Spinal cord (tissue), 10 donors: ENCODE results near the gene CREB5. TPM values are rescaled to one million over a fixed set of nuclear protein-coding genes. Genes with fewer than 3 reads are reported as not detected.

Source experiments
- DNase-seq, 6 donors: peaks; one replicate each; pipeline versions ENCODE4 v3.0.0 to v3.0.0-alpha.2; 2013 to 2015; ENCODE audit warnings: low spot score in 6 of 6, low read depth in 4 of 6
- H3K27ac ChIP-seq: one replicate; pipeline ENCODE4 v1.5.1; 2013; ENCODE audit warnings: low read depth, low read length, control low read depth
- H3K27me3 ChIP-seq: one replicate; pipeline ENCODE4 v1.6.1; 2013; ENCODE audit warnings: low read length; ENCODE audit not compliant: control insufficient read depth, insufficient read depth
- H3K36me3 ChIP-seq: one replicate; pipeline ENCODE4 v1.6.1; 2013; ENCODE audit warnings: low read length; ENCODE audit not compliant: control insufficient read depth, insufficient read depth
- H3K4me1 ChIP-seq: one replicate; pipeline ENCODE4 v1.6.1; 2013; ENCODE audit warnings: low read length; ENCODE audit not compliant: control insufficient read depth, insufficient read depth
- H3K4me3 ChIP-seq: one replicate; pipeline ENCODE4 v1.5.1; 2013; ENCODE audit warnings: low read depth, low read length, control low read depth
- H3K9me3 ChIP-seq: one replicate; pipeline ENCODE4 v1.6.1; 2013; ENCODE audit warnings: low read length; ENCODE audit not compliant: control insufficient read depth, insufficient read depth
- WGBS: methylation state at CpG from one replicate; pipeline ENCODE4 v1.1.5; 2013; ENCODE audit warnings: missing lambda C conversion rate; ENCODE audit not compliant: insufficient coverage; 5-methylcytosine and 5-hydroxymethylcytosine counted together
- polyA plus RNA-seq, 2 donors: library from polyadenylated mRNA; unstranded; fragments of 120-200 nt; gene quantifications; one replicate each; pipeline ENCODE4 v1.2.1, GENCODE V29; 2013; ENCODE audit not compliant: insufficient read length in 2 of 2
- total RNA-seq, 2 donors: library from RNA; depleted of rRNA in 1 of 2; stranded (reverse); fragments of 120-200 nt in 1 of 2; fragments of >200 nt in 1 of 2; gene quantifications; one replicate each; pipeline versions ENCODE4 v1.2.3 to v1.2.4, GENCODE V29; 2013 to 2014
- donor health status: healthy.

The CREB5 gene
- total and polyA plus RNA-seq, 4 donors, result 15.3 to 34.3 (median 17.0) TPM

- no peaks in the 10 kb centered on the region for H3K9me3 ChIP-seq
- peaks cover 4% of the 10 kb centered on the region for H3K4me1 ChIP-seq
- H3K36me3 ChIP-seq, result peaks cover 12% of the 10 kb centered on the region
- WGBS, result 88% methylated on average over 9 of the region's 23 CpGs
- no peaks in the 10 kb centered on the region for H3K27me3 ChIP-seq
- no peak overlapping the region for H3K27ac ChIP-seq
- no peak overlapping the region for H3K4me3 ChIP-seq
- no peak for DNase-seq
Measured at GRCh38 chr7:28808796-28809533, 396.6 kb downstream of the CREB5 start.

- H3K9me3 ChIP-seq, result no peaks in the 10 kb centered on the region
- DNase-seq, result peak in 1 of 6 donors; percentile 46
- no peak overlapping the region for H3K27ac ChIP-seq
- no peak overlapping the region for H3K4me3 ChIP-seq
- H3K27me3 ChIP-seq, result no peaks in the 10 kb centered on the region
- WGBS, result no CpG with 5 or more reads among the region's 3 CpGs
- H3K36me3 ChIP-seq, result peaks cover 5% of the 10 kb centered on the region
- peaks cover 4% of the 10 kb centered on the region for H3K4me1 ChIP-seq
Measured at GRCh38 chr7:28811008-28811407, 398.7 kb downstream of the CREB5 start.

- peak in 2 of 6 donors; percentile 47 to 74 for DNase-seq
- Histone ChIP-seq H3K4me1 (peaks cover 4% of the 10 kb centered on the region), H3K27ac (no peak overlapping the region), H3K36me3 (peaks cover 5% of the 10 kb centered on the region), H3K4me3 (no peak overlapping the region), H3K9me3 (no peaks in the 10 kb centered on the region), H3K27me3 (no peaks in the 10 kb centered on the region)
- 100% methylated on average over 2 of the region's 5 CpGs for WGBS
Measured at GRCh38 chr7:28811701-28812430, 399.5 kb downstream of the CREB5 start.

- Histone ChIP-seq H3K4me3 (no peak overlapping the region), H3K4me1 (peaks cover 4% of the 10 kb centered on the region), H3K9me3 (no peaks in the 10 kb centered on the region), H3K27me3 (no peaks in the 10 kb centered on the region), H3K27ac (no peak overlapping the region), H3K36me3 (peaks cover 5% of the 10 kb centered on the region)
- whole genome bisulfite sequencing, result 86% methylated on average over 1 of the region's 3 CpGs
- DNase-seq, result peak in 1 of 6 donors; percentile 39
Measured at GRCh38 chr7:28812616-28813015, 400.3 kb downstream of the CREB5 start.

- Histone ChIP-seq H3K9me3 (no peaks in the 10 kb centered on the region), H3K36me3 (peaks cover 5% of the 10 kb centered on the region), H3K4me1 (peaks cover 4% of the 10 kb centered on the region), H3K27me3 (no peaks in the 10 kb centered on the region), H3K4me3 (no peak overlapping the region), H3K27ac (no peak overlapping the region)
- DNase-seq, result peak in 1 of 6 donors; percentile 68
- WGBS, result 51% methylated on average over 2 of the region's 6 CpGs
Measured at GRCh38 chr7:28813243-28813962, 401.1 kb downstream of the CREB5 start.

GRCh38 chr7:28815369-28815927, 403.1 kb downstream of the CREB5 start:
- no peak for DNase-seq
- H3K36me3 ChIP-seq, result no peaks in the 10 kb centered on the region
- no peaks in the 10 kb centered on the region for H3K27me3 ChIP-seq
- H3K4me3 ChIP-seq, result no peak overlapping the region
- 100% methylated on average over 1 of the region's 1 CpG for WGBS
- H3K4me1 ChIP-seq, result peaks cover 4% of the 10 kb centered on the region
- no peaks in the 10 kb centered on the region for H3K9me3 ChIP-seq
- H3K27ac ChIP-seq, result no peak overlapping the region

GRCh38 chr7:28815928-28816373, 403.6 kb downstream of the CREB5 start:
- Histone ChIP-seq H3K4me1 (peaks cover 4% of the 10 kb centered on the region), H3K4me3 (no peak overlapping the region), H3K9me3 (no peaks in the 10 kb centered on the region), H3K27ac (no peak overlapping the region), H3K27me3 (no peaks in the 10 kb centered on the region), H3K36me3 (no peaks in the 10 kb centered on the region)
- whole genome bisulfite sequencing, result no CpG with 5 or more reads among the region's 2 CpGs
- DNase-seq, result no peak

GRCh38 chr7:28818996-28819395, 406.7 kb downstream of the CREB5 start:
- Histone ChIP-seq H3K36me3 (no peaks in the 10 kb centered on the region), H3K4me3 (no peak overlapping the region), H3K9me3 (no peaks in the 10 kb centered on the region), H3K4me1 (no peaks in the 10 kb centered on the region), H3K27ac (no peak overlapping the region), H3K27me3 (no peaks in the 10 kb centered on the region)
- WGBS, result 100% methylated on average over 1 of the region's 5 CpGs
- DNase-seq, result no peak

GRCh38 chr7:28823582-28823981, 411.3 kb downstream of the CREB5 start:
- Histone ChIP-seq H3K4me1 (no peaks in the 10 kb centered on the region), H3K27ac (no peak overlapping the region), H3K9me3 (no peaks in the 10 kb centered on the region), H3K36me3 (no peaks in the 10 kb centered on the region), H3K27me3 (no peaks in the 10 kb centered on the region), H3K4me3 (no peak overlapping the region)
- no CpG with 5 or more reads among the region's 3 CpGs for WGBS
- DNase-seq, result peak in 1 of 6 donors; percentile 44
